Measurements from ENCODE around the gene PARD3B. TPM values are rescaled to one million over a fixed set of nuclear protein-coding genes. Genes with fewer than 3 reads are reported as not detected.

PARD3B gene
- total and polyA plus RNA-seq, 2 of the 13 experiments (the other 11 are each of a cell fraction or from before 2014, with no cell fraction given) = 0.71 to 2.3 TPM

DNA sequence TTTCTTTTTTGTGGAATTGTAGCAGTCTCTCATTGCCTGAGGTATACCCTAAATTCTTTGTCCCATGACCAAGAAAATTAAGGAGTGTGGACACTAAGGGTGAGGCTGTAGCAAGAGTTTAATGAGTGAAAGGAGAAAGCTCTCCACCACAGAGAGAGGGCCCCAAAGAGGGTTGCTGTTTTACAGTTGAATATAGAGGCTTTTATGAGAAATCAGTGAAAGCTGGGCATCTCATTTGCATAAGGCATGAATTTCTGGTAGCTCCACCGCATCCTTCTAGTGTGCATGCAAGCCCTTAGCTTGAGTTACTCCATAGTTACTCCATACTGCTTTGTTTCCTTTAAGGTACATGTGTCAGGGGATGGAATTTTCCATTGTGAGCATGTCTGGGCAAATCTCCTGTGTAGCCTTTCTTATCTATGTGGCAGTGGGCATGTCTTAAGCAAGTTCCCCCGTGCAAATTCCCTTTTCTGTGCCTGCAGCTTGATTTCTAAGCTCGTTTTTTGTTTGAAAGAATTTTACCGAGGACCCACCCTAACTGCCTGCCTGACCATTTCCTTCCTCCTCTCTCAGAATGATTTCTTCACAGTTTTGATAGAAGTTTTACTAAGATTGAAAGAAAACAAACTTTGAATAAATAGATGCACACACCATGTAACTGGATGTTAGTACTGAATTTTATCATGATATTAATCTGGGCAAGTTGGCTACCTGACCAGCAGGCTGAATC, 218.9 kb downstream of the PARD3B start:
- in situ Hi-C loops (cut with HindIII; ENCODE audit: extremely low pct_ligation_motif_present, low pct_unique_long_range_greater_than_20kb) (no loop called here), intact Hi-C loops (cut with micrococcal nuclease; ENCODE audit: unreplicated experiment) (no loop called here)
- Histone ChIP-seq H4K20me1 (ENCODE audit: insufficient read depth, low read length) (no peaks in the 10 kb centered on the region), H3K4me2 (ENCODE audit: low read depth, low read length) (no peak overlapping the region), H3K4me3 (replicated peaks in 1 of 3; ENCODE audit: insufficient read depth in 1 of 3, low read depth in 2 of 3, low read length in 3 of 3) (no peak overlapping the region), H3K27me3 (ENCODE audit: control insufficient read depth in 1 of 2, insufficient read depth in 2 of 2, low read length in 2 of 2) (no peaks in the 10 kb centered on the region), H3K9ac (ENCODE audit: insufficient read depth, low read depth, low read length) (no peak overlapping the region), H3K79me2 (ENCODE audit: insufficient read depth, low read length) (no peaks in the 10 kb centered on the region), H3K9me3 (ENCODE audit: low read length) (peaks cover 67% of the 10 kb centered on the region), H2AFZ (ENCODE audit: low read length) (no peak overlapping the region), H3K27ac (ENCODE audit: extremely low read length, insufficient read depth, low read length) (no peak overlapping the region), H3K4me1 (ENCODE audit: insufficient read depth, low read length) (no peaks in the 10 kb centered on the region), H3K36me3 (replicated peaks in 1 of 2; ENCODE audit: control insufficient read depth in 1 of 2, insufficient read depth in 2 of 2, low read length in 2 of 2) (no peaks in the 10 kb centered on the region)
- no peak for DNase-seq (ENCODE audit: low spot score)
- BruUV-seq (replicated peaks) = no TSS peak
- peak; percentile 87 for TF ChIP-seq ZFP36 (IDR thresholded peaks at IDR 0.05; ENCODE audit: borderline replicate concordance, low read depth, low read length, partially characterized antibody)
- TF ChIP-seq TBX2 (CRISPR knock-in tag; IDR thresholded peaks at IDR 0.05; ENCODE audit: borderline replicate concordance) = no peak
- TF ChIP-seq, protein P1, sequence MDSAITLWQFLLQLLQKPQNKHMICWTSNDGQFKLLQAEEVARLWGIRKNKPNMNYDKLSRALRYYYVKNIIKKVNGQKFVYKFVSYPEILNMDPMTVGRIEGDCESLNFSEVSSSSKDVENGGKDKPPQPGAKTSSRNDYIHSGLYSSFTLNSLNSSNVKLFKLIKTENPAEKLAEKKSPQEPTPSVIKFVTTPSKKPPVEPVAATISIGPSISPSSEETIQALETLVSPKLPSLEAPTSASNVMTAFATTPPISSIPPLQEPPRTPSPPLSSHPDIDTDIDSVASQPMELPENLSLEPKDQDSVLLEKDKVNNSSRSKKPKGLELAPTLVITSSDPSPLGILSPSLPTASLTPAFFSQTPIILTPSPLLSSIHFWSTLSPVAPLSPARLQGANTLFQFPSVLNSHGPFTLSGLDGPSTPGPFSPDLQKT (CRISPR knock-in tag; IDR thresholded peaks at IDR 0.05; ENCODE audit: borderline replicate concordance) = no peak
- TF ChIP-seq ZNF337 (CRISPR knock-in tag; IDR thresholded peaks at IDR 0.05; ENCODE audit: borderline replicate concordance, low read depth) = no peak
- peak; percentile 98 for TF ChIP-seq ZNF780A (CRISPR knock-in tag; IDR thresholded peaks at IDR 0.05)
- CTCF ChIA-PET (ENCODE audit: low intra/inter-chr PET ratio, low total read pairs) = no interaction called here
- WGBS (ENCODE audit: low lambda C conversion rate) = 20% methylated on average over 4 of the region's 4 CpGs
- ATAC-seq = no peak
- FAIRE-seq = no peak
- POLR2A ChIA-PET = no interaction called here

DNA sequence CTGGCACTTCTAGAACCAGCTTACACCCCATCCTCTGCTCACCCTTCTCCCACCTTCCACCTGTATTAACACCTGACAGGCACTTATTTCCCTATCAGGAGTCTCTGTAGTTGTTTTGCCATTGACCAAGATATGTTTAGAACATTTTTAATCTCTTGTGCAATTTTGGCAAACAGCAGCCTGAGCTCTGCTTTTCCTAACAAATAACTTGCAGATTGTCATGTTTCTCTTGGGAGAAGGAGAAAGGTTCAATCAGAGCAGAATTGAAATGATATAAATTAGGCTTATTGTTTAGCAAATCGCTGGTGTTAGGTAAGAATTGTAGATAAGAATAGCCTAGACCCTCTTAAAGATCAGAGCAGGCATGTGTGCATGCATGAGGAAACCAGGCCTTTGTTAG, 225.5 kb downstream of the PARD3B start:
- Histone ChIP-seq H3K9ac (ENCODE audit: insufficient read depth, low read depth, low read length) (no peak overlapping the region), H3K79me2 (ENCODE audit: insufficient read depth, low read length) (no peaks in the 10 kb centered on the region), H3K9me3 (ENCODE audit: low read length) (peaks cover 54% of the 10 kb centered on the region), H3K36me3 (replicated peaks in 1 of 2; ENCODE audit: control insufficient read depth in 1 of 2, insufficient read depth in 2 of 2, low read length in 2 of 2) (no peaks in the 10 kb centered on the region), H3K27me3 (ENCODE audit: control insufficient read depth in 1 of 2, insufficient read depth in 2 of 2, low read length in 2 of 2) (no peaks in the 10 kb centered on the region), H3K4me2 (ENCODE audit: low read depth, low read length) (no peak overlapping the region), H3K4me1 (ENCODE audit: insufficient read depth, low read length) (no peaks in the 10 kb centered on the region), H3K27ac (ENCODE audit: extremely low read length, insufficient read depth, low read length) (no peak overlapping the region), H2AFZ (ENCODE audit: low read length) (no peak overlapping the region), H3K4me3 (replicated peaks in 1 of 3; ENCODE audit: insufficient read depth in 1 of 3, low read depth in 2 of 3, low read length in 3 of 3) (no peak overlapping the region), H4K20me1 (ENCODE audit: insufficient read depth, low read length) (no peaks in the 10 kb centered on the region)
- FAIRE-seq (no peak), ATAC-seq (no peak), DNase-seq (ENCODE audit: low spot score) (no peak)
- no TSS peak for BruUV-seq (replicated peaks)
- in situ Hi-C loops (cut with HindIII; ENCODE audit: extremely low pct_ligation_motif_present, low pct_unique_long_range_greater_than_20kb) = no loop called here
- intact Hi-C loops (cut with micrococcal nuclease; ENCODE audit: unreplicated experiment) = no loop called here
- WGBS (ENCODE audit: low lambda C conversion rate) = 3% methylated on average over 1 of the region's 1 CpG
- CTCF ChIA-PET (ENCODE audit: low intra/inter-chr PET ratio, low total read pairs) = no interaction called here
- POLR2A ChIA-PET = no interaction called here
- TF ChIP-seq, protein P2, sequence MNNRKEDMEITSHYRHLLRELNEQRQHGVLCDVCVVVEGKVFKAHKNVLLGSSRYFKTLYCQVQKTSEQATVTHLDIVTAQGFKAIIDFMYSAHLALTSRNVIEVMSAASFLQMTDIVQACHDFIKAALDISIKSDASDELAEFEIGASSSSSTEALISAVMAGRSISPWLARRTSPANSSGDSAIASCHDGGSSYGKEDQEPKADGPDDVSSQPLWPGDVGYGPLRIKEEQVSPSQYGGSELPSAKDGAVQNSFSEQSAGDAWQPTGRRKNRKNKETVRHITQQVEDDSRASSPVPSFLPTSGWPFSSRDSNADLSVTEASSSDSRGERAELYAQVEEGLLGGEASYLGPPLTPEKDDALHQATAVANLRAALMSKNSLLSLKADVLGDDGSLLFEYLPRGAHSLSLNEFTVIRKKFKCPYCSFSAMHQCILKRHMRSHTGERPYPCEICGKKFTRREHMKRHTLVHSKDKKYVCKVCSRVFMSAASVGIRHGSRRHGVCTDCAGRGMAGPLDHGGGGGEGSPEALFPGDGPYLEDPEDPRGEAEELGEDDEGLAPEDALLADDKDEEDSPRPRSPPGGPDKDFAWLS (CRISPR knock-in tag; IDR thresholded peaks at IDR 0.05; ENCODE audit: borderline replicate concordance) = no peak
- TF ChIP-seq YY1 (IDR thresholded peaks at IDR 0.05; ENCODE audit: insufficient read depth, insufficient replicate concordance, low read depth, low read length) (no peak), CBX2 (IDR thresholded peaks at IDR 0.05; ENCODE audit: low read depth, low read length) (no peak), CBX2 (CRISPR knock-in tag; IDR thresholded peaks at IDR 0.05; ENCODE audit: low read depth) (no peak)
- TF ChIP-seq, protein P3, sequence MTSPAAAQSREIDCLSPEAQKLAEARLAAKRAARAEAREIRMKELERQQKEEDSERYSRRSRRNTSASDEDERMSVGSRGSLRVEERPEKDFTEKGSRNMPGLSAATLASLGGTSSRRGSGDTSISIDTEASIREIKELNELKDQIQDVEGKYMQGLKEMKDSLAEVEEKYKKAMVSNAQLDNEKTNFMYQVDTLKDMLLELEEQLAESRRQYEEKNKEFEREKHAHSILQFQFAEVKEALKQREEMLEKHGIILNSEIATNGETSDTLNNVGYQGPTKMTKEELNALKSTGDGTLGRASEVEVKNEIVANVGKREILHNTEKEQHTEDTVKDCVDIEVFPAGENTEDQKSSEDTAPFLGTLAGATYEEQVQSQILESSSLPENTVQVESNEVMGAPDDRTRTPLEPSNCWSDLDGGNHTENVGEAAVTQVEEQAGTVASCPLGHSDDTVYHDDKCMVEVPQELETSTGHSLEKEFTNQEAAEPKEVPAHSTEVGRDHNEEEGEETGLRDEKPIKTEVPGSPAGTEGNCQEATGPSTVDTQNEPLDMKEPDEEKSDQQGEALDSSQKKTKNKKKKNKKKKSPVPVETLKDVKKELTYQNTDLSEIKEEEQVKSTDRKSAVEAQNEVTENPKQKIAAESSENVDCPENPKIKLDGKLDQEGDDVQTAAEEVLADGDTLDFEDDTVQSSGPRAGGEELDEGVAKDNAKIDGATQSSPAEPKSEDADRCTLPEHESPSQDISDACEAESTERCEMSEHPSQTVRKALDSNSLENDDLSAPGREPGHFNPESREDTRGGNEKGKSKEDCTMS (CRISPR knock-in tag; conservative IDR thresholded peaks at IDR 0.05) = no peak
- TF ChIP-seq, protein P4, sequence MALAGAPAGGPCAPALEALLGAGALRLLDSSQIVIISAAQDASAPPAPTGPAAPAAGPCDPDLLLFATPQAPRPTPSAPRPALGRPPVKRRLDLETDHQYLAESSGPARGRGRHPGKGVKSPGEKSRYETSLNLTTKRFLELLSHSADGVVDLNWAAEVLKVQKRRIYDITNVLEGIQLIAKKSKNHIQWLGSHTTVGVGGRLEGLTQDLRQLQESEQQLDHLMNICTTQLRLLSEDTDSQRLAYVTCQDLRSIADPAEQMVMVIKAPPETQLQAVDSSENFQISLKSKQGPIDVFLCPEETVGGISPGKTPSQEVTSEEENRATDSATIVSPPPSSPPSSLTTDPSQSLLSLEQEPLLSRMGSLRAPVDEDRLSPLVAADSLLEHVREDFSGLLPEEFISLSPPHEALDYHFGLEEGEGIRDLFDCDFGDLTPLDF (CRISPR knock-in tag; IDR thresholded peaks at IDR 0.05) = no peak

All from HepG2 (cell line).